IMR-90 (cell line): Measurements from ENCODE around the gene KRT4.

Experiments
- BHLHE40 ChIP-seq: fragments of 150-350 bp; IDR thresholded peaks from 2 replicates; pipeline ENCODE4 v1.6.1; 2016; ENCODE audit warnings: mild to moderate bottlenecking, low read depth, low read length
- CEBPB ChIP-seq: IDR thresholded peaks from 2 replicates; pipeline ENCODE4 v1.6.1; 2012; ENCODE audit warnings: low read depth, low read length, improper control_type of control experiment
- CTCF ChIP-seq: conservative IDR thresholded peaks from 2 replicates; pipeline ENCODE4 v1.5.1; 2012; ENCODE audit warnings: mild to moderate bottlenecking, low read depth, low read length, improper control_type of control experiment
- MXI1 ChIP-seq: IDR thresholded peaks from 2 replicates; pipeline ENCODE4 v1.6.1; 2012; ENCODE audit warnings: low read depth, mild to moderate bottlenecking, low read length, moderate library complexity, borderline replicate concordance
- POLR2A ChIP-seq: IDR thresholded peaks from 2 replicates; pipeline ENCODE4 v1.6.1; 2012; ENCODE audit warnings: mild to moderate bottlenecking, low read depth, low read length
- RAD21 ChIP-seq: IDR thresholded peaks from 2 replicates; pipeline ENCODE4 v1.6.1; 2012; ENCODE audit warnings: low read length, improper control_type of control experiment
- RCOR1 ChIP-seq: IDR thresholded peaks from 2 replicates; pipeline ENCODE4 v1.6.1; 2012; ENCODE audit warnings: mild to moderate bottlenecking, low read length, improper control_type of control experiment; ENCODE audit not compliant: insufficient replicate concordance
- RFX5 ChIP-seq: IDR thresholded peaks from 2 replicates; pipeline ENCODE4 v1.8.0; 2012; ENCODE audit warnings: low read depth, mild to moderate bottlenecking, low read length, moderate library complexity
- SMC3 ChIP-seq: fragments of 150-350 bp; IDR thresholded peaks from 2 replicates; pipeline ENCODE4 v1.6.1; 2016; ENCODE audit warnings: low read depth, mild to moderate bottlenecking, antibody characterized with exemption, low read length, moderate library complexity
- TF ChIP-seq, protein P1 (sequence below): fragments of 150-350 bp; IDR thresholded peaks from 2 replicates; pipeline ENCODE4 v1.6.1; 2017; ENCODE audit warnings: mild to moderate bottlenecking, antibody characterized with exemption, low read length, low read depth

DNA sequence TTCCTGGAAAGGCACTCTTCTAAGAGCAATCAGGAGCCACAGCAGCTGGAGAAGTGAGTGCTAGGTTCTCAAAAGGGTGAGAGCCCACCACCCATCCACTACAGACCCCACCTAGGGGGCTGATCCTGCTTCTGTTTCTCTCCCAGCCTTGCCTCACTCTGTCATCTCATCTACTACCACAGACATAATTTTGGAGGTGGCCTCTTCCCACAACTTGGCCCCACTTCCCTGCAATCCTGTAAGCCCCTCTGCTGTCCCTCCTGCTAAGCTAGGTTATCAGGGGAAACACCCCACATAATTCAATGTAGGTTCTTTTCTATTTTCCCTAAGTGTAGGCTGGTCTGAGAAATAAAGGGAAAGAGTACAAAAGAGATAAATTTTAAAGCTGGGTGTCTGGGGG, 53.3 kb downstream of the KRT4 start:
- no peak for TF ChIP-seq POLR2A
- no peak for TF ChIP-seq CTCF
- TF ChIP-seq CEBPB = no peak
- TF ChIP-seq, protein P1, sequence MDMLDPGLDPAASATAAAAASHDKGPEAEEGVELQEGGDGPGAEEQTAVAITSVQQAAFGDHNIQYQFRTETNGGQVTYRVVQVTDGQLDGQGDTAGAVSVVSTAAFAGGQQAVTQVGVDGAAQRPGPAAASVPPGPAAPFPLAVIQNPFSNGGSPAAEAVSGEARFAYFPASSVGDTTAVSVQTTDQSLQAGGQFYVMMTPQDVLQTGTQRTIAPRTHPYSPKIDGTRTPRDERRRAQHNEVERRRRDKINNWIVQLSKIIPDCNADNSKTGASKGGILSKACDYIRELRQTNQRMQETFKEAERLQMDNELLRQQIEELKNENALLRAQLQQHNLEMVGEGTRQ = no peak
- no peak for TF ChIP-seq RFX5
- TF ChIP-seq RCOR1 = no peak
- no peak for TF ChIP-seq BHLHE40
- no peak for TF ChIP-seq SMC3
- no peak for TF ChIP-seq RAD21
- TF ChIP-seq MXI1 = no peak
